Neuronal stem cell (in vitro differentiated cells): ENCODE results near the gene DNAH2.

Experiments used
- DNase-seq: peaks from one replicate; pipeline ENCODE4 v3.0.0-alpha.2; 2013; ENCODE audit warnings: low spot score
- H2AFZ ChIP-seq: one replicate; pipeline ENCODE4 v1.6.1; 2013; ENCODE audit warnings: mild to moderate bottlenecking, low read length, inconsistent platforms
- H2AK5ac ChIP-seq: 2 replicates; pipeline ENCODE4 v1.6.1; 2013; ENCODE audit warnings: low read depth, mild to moderate bottlenecking, inconsistent platforms, low read length, moderate library complexity, mixed read lengths
- H2BK120ac ChIP-seq: 2 replicates; pipeline ENCODE4 v1.6.1; 2013; ENCODE audit warnings: low read depth, mild to moderate bottlenecking, inconsistent platforms, low read length, moderate library complexity, mixed read lengths
- H2BK12ac ChIP-seq: one replicate; pipeline ENCODE4 v1.6.1; 2013; ENCODE audit warnings: low read length, inconsistent platforms
- H2BK15ac ChIP-seq: 2 replicates; pipeline ENCODE4 v1.6.1; 2013; ENCODE audit warnings: mild to moderate bottlenecking, low read length, inconsistent platforms, mixed read lengths
- H2BK5ac ChIP-seq: one replicate; pipeline ENCODE4 v1.6.1; 2013; ENCODE audit warnings: inconsistent platforms, mild to moderate bottlenecking, low read length, moderate library complexity
- H3K14ac ChIP-seq: one replicate; pipeline ENCODE4 v1.6.1; 2013; ENCODE audit warnings: low read length, inconsistent platforms
- H3K18ac ChIP-seq: 2 replicates; pipeline ENCODE4 v1.6.1; 2013; ENCODE audit warnings: low read length, inconsistent platforms
- H3K23ac ChIP-seq: 2 replicates; pipeline ENCODE4 v1.6.1; 2013; ENCODE audit warnings: low read depth, mild to moderate bottlenecking, mixed read lengths, low read length, inconsistent platforms; ENCODE audit not compliant: poor library complexity
- H3K27ac ChIP-seq: replicated peaks from 3 replicates; pipeline ENCODE4 v1.5.1; 2013; ENCODE audit warnings: low read length, inconsistent platforms
- H3K27me3 ChIP-seq, 3 experiments: 2 replicates each; pipeline ENCODE4 v1.6.1; 2013; ENCODE audit warnings: low read length in 3 of 3, mild to moderate bottlenecking in 2 of 3, inconsistent platforms in 1 of 3, low read depth in 1 of 3, mixed read lengths in 1 of 3, moderate library complexity in 1 of 3; ENCODE audit not compliant: control insufficient read depth in 3 of 3, insufficient read depth in 3 of 3
- H3K36me3 ChIP-seq, 2 donors: replicated peaks in 1 of 2; 2 replicates each; pipeline ENCODE4 v1.6.1; 2013; ENCODE audit warnings: low read length in 2 of 2; ENCODE audit not compliant: control insufficient read depth in 2 of 2, insufficient read depth in 2 of 2
- H3K4ac ChIP-seq: 2 replicates; pipeline ENCODE4 v1.6.1; 2013; ENCODE audit warnings: inconsistent platforms, mild to moderate bottlenecking, low read length, moderate library complexity
- H3K4me1 ChIP-seq, 2 donors: 1 replicate in 1 of 2; 2 replicates in 1 of 2; pipeline ENCODE4 v1.6.1; 2013; ENCODE audit warnings: low read length in 2 of 2, low read depth in 1 of 2; ENCODE audit not compliant: control insufficient read depth in 2 of 2, insufficient read depth in 1 of 2
- H3K4me2 ChIP-seq: one replicate; pipeline ENCODE4 v1.6.1; 2013; ENCODE audit warnings: mild to moderate bottlenecking, low read length, inconsistent platforms; ENCODE audit not compliant: insufficient read depth, poor library complexity, severe bottlenecking
- H3K4me3 ChIP-seq, 2 donors: 2 replicates each; pipeline ENCODE4 v1.5.1; 2013; ENCODE audit warnings: low read length in 2 of 2, mild to moderate bottlenecking in 2 of 2, inconsistent platforms in 1 of 2, moderate library complexity in 1 of 2
- H3K79me1 ChIP-seq: one replicate; pipeline ENCODE4 v1.6.1; 2013; ENCODE audit warnings: low read depth, mild to moderate bottlenecking, inconsistent platforms, low read length, moderate library complexity
- H3K9ac ChIP-seq: one replicate; pipeline ENCODE4 v1.6.1; 2013; ENCODE audit warnings: mild to moderate bottlenecking, low read depth, low read length, inconsistent platforms; ENCODE audit not compliant: poor library complexity
- H3K9me3 ChIP-seq, 2 donors: replicated peaks in 1 of 2; 2 replicates each; pipeline versions ENCODE3 to v1.6.1; 2013; ENCODE audit warnings: low read length in 2 of 2, mild to moderate bottlenecking in 2 of 2, inconsistent platforms in 1 of 2, low read depth in 1 of 2, mixed read lengths in 1 of 2, moderate library complexity in 1 of 2; ENCODE audit not compliant: control insufficient read depth in 2 of 2, insufficient read depth in 1 of 2
- H4K8ac ChIP-seq: one replicate; pipeline ENCODE4 v1.6.1; 2013; ENCODE audit warnings: low read depth, mild to moderate bottlenecking, inconsistent platforms, low read length, moderate library complexity
- H4K91ac ChIP-seq: one replicate; pipeline ENCODE4 v1.6.1; 2013; ENCODE audit warnings: low read length, low read depth, mild to moderate bottlenecking, inconsistent platforms; ENCODE audit not compliant: poor library complexity
- WGBS, 2 donors: extraction: QIAGEN DNeasy Blood & Tissue Kit; methylation state at CpG; one replicate each; pipeline ENCODE4 v1.1.7; 2013; ENCODE audit warnings: missing lambda C conversion rate in 2 of 2, mixed read lengths in 1 of 2; ENCODE audit not compliant: insufficient read length in 2 of 2, insufficient replicate concordance in 1 of 2; ENCODE audit errors: extremely low coverage in 2 of 2; 5-methylcytosine and 5-hydroxymethylcytosine counted together

The DNAH2 gene

GRCh38 chr17:7707858-7708750 lies 9.4 kb upstream of the DNAH2 start:
- no peak overlapping the region for H3K4me2 ChIP-seq
- no peak overlapping the region for H3K18ac ChIP-seq
- H3K9me3 ChIP-seq, result no peaks in the 10 kb centered on the region
- H3K27ac ChIP-seq, result no peak overlapping the region
- no peak overlapping the region for H4K8ac ChIP-seq
- H3K4ac ChIP-seq, result no peak overlapping the region
- peaks cover 10% of the 10 kb centered on the region for H3K79me1 ChIP-seq
- H3K23ac ChIP-seq, result no peak overlapping the region
- DNase-seq, result no peak
- H3K27me3 ChIP-seq, result no peaks in the 10 kb centered on the region
- no peak overlapping the region for H3K4me3 ChIP-seq
- peaks cover 0 to 25% of the 10 kb centered on the region in 2 donors for H3K36me3 ChIP-seq
- H3K14ac ChIP-seq, result no peak overlapping the region
- no CpG with 5 or more reads among the region's 22 CpGs for whole genome bisulfite sequencing, 2 donors
- H3K9ac ChIP-seq, result peak overlapping the region; percentile 39
- H2AFZ ChIP-seq, result no peak overlapping the region
- H2BK15ac ChIP-seq, result no peak overlapping the region
- H4K91ac ChIP-seq, result no peak overlapping the region
- H3K4me1 ChIP-seq, result peaks cover 44 to 58% of the 10 kb centered on the region in 2 donors
- H2BK5ac ChIP-seq, result no peak overlapping the region
- H2BK12ac ChIP-seq, result no peak overlapping the region
- H2BK120ac ChIP-seq, result no peak overlapping the region
- no peak overlapping the region for H2AK5ac ChIP-seq

- no peak overlapping the region for H3K4ac ChIP-seq
- no peak overlapping the region for H3K23ac ChIP-seq
- H3K27me3 ChIP-seq, result no peaks in the 10 kb centered on the region
- no peak overlapping the region for H3K9ac ChIP-seq
- no peaks in the 10 kb centered on the region for H3K9me3 ChIP-seq
- H3K18ac ChIP-seq, result no peak overlapping the region
- H2BK12ac ChIP-seq, result no peak overlapping the region
- H4K8ac ChIP-seq, result no peak overlapping the region
- H3K4me1 ChIP-seq, result peaks cover 40 to 59% of the 10 kb centered on the region in 2 donors
- H3K14ac ChIP-seq, result no peak overlapping the region
- DNase-seq, result no peak
- no CpG with 5 or more reads among the region's 11 CpGs for WGBS, 2 donors
- no peak overlapping the region for H2BK5ac ChIP-seq
- no peak overlapping the region for H2AFZ ChIP-seq
- no peak overlapping the region for H2BK120ac ChIP-seq
- no peak overlapping the region for H3K4me2 ChIP-seq
- H3K27ac ChIP-seq, result no peak overlapping the region
- peaks cover 10% of the 10 kb centered on the region for H3K79me1 ChIP-seq
- H3K36me3 ChIP-seq, result peaks cover 0 to 24% of the 10 kb centered on the region in 2 donors
- H2BK15ac ChIP-seq, result no peak overlapping the region
- no peak overlapping the region for H3K4me3 ChIP-seq
- H2AK5ac ChIP-seq, result no peak overlapping the region
- H4K91ac ChIP-seq, result no peak overlapping the region
Observed at GRCh38 chr17:7709031-7709430, 8.5 kb upstream of the DNAH2 start.

GRCh38 chr17:7710301-7710700 lies 7.2 kb upstream of the DNAH2 start:
- Histone ChIP-seq H3K9me3 (no peaks in the 10 kb centered on the region), H2BK5ac (no peak overlapping the region), H2AK5ac (no peak overlapping the region), H4K91ac (no peak overlapping the region), H3K14ac (no peak overlapping the region), H2AFZ (no peak overlapping the region), H3K23ac (no peak overlapping the region), H2BK120ac (no peak overlapping the region), H3K4me3 (no peak overlapping the region), H3K4ac (no peak overlapping the region), H3K4me1 (peaks cover 37 to 58% of the 10 kb centered on the region in 2 donors), H3K79me1 (peaks cover 10% of the 10 kb centered on the region), H2BK15ac (no peak overlapping the region), H3K27ac (no peak overlapping the region), H3K27me3 (no peaks in the 10 kb centered on the region), H3K4me2 (no peak overlapping the region), H3K36me3 (peaks cover 0 to 24% of the 10 kb centered on the region in 2 donors), H3K9ac (no peak overlapping the region), H3K18ac (no peak overlapping the region), H4K8ac (no peak overlapping the region), H2BK12ac (no peak overlapping the region)
- WGBS, 2 donors, result no CpG with 5 or more reads among the region's 7 CpGs
- no peak for DNase-seq

DNA sequence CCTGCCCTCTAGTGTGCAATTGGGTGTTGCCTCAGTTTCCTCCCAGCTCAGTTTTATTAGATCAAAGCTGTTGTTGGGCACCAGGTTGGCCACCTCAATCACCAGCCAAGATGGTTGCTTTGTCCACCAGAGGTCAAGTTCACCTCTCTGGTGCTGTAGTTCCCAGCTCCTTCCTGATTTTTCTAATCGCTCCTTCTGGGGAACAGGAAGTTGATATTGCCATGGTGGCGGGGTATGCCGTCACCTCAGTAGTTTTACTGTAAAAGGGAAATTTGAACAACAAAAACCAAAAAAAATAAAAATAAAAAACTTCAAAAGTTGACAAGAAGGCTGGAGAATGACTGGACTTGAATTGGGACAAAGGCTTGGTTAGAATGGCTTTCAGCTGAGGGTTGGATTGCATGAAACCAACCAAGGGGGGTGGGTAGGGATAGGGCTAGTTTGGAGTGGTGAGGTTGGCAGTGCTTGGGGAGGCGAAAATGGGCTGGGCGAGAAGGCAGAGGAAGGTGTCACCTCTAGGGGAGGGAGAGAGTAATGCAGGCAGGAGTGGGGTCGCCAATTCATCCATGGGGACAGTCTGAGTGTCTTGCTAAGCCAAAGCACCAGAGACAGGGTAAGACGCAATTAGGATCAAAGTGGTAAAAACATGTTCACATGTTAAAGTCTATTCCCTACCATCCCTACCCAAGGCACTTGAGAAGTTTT lies 6.3 kb upstream of the DNAH2 start:
- Histone ChIP-seq H3K36me3 (peaks cover 0 to 24% of the 10 kb centered on the region in 2 donors), H2AK5ac (peak overlapping the region; percentile 1), H3K79me1 (peaks cover 7% of the 10 kb centered on the region), H4K91ac (no peak overlapping the region), H3K4me2 (no peak overlapping the region), H3K27me3 (no peaks in the 10 kb centered on the region), H2AFZ (no peak overlapping the region), H2BK15ac (no peak overlapping the region), H3K9me3 (no peaks in the 10 kb centered on the region), H3K4me1 (peaks cover 42 to 60% of the 10 kb centered on the region in 2 donors), H3K4me3 (peak overlapping the region in 1 of 2 donors; percentile 21), H3K18ac (no peak overlapping the region), H3K9ac (no peak overlapping the region), H3K27ac (peak overlapping the region; percentile 56), H4K8ac (no peak overlapping the region), H2BK12ac (no peak overlapping the region), H3K4ac (no peak overlapping the region), H2BK120ac (no peak overlapping the region), H3K23ac (peak overlapping the region; percentile 32), H3K14ac (no peak overlapping the region), H2BK5ac (no peak overlapping the region)
- no CpG with 5 or more reads among the region's 7 CpGs for WGBS, 2 donors
- DNase-seq, result no peak
